HG03558 (cell line): ENCODE data around the gene SLCO2A1.

Experiments
- ATAC-seq: cut with Tn5 transposase; IDR thresholded peaks from one replicate; pipeline ENCODE4 v1.9.1; 2021; ENCODE audit warnings: moderate number of reproducible peaks; ENCODE audit not compliant: unreplicated experiment; ENCODE audit errors: extremely low read depth

SLCO2A1 gene

GRCh38 chr3:134036291-134036690 lies 6.6 kb upstream of the SLCO2A1 start:
- no peak for ATAC-seq

GRCh38 chr3:134035836-134036235 lies 6.1 kb upstream of the SLCO2A1 start:
- no peak for ATAC-seq

- no peak for ATAC-seq
Measured at GRCh38 chr3:134034005-134034785, 4.5 kb upstream of the SLCO2A1 start.

GRCh38 chr3:134033315-134033996 lies 3.7 kb upstream of the SLCO2A1 start:
- ATAC-seq: no peak

- no peak for ATAC-seq
Measured at GRCh38 chr3:134031348-134031915, 1.7 kb upstream of the SLCO2A1 start.

GRCh38 chr3:134030379-134031347 lies 938 bp upstream of the SLCO2A1 start:
- no peak for ATAC-seq

GRCh38 chr3:134029256-134029733 lies 430 bp downstream of the SLCO2A1 start:
- ATAC-seq: no peak

- ATAC-seq: no peak
Measured at GRCh38 chr3:134028486-134029255, 1.1 kb downstream of the SLCO2A1 start.

GRCh38 chr3:134027631-134028030 lies 2.1 kb downstream of the SLCO2A1 start:
- ATAC-seq: no peak

GRCh38 chr3:134020135-134020680 lies 9.5 kb downstream of the SLCO2A1 start:
- ATAC-seq: no peak

- ATAC-seq: no peak
Measured at GRCh38 chr3:134018850-134019249, 10.9 kb downstream of the SLCO2A1 start.

GRCh38 chr3:134018406-134018805 lies 11.3 kb downstream of the SLCO2A1 start:
- ATAC-seq: no peak

- no peak for ATAC-seq
Measured at GRCh38 chr3:134017490-134017889, 12.2 kb downstream of the SLCO2A1 start.

- ATAC-seq: no peak
Measured at GRCh38 chr3:134014270-134014669, 15.5 kb downstream of the SLCO2A1 start.

- no peak for ATAC-seq
Measured at GRCh38 chr3:134013280-134013679, 16.4 kb downstream of the SLCO2A1 start.

- ATAC-seq: no peak
Measured at GRCh38 chr3:134009345-134010000, 20.3 kb downstream of the SLCO2A1 start.

- ATAC-seq: no peak
Measured at GRCh38 chr3:134008630-134009156, 21.0 kb downstream of the SLCO2A1 start.

GRCh38 chr3:134007819-134008218 lies 21.9 kb downstream of the SLCO2A1 start:
- ATAC-seq: no peak
